Retinal pigment epithelial cell (primary cell): ENCODE data around the gene DCDC1.
A peak's percentile ranks its signal among the peaks of the same experiment; 100 is the strongest.

Experiments
- DNase-seq: peaks from one replicate; pipeline ENCODE4 v3.0.0-alpha.2; 2010; ENCODE audit warnings: low read depth
- H3K4me3 ChIP-seq: 2 replicates; pipeline ENCODE4 v1.5.1; 2011; ENCODE audit warnings: mild to moderate bottlenecking, low read length, control low read depth, moderate library complexity
- TF ChIP-seq, protein P1 (sequence below): conservative IDR thresholded peaks from 2 replicates; pipeline ENCODE4 v1.5.1; 2011; ENCODE audit warnings: low read depth, low read length, control low read depth, inconsistent platforms

DCDC1 gene

DNA sequence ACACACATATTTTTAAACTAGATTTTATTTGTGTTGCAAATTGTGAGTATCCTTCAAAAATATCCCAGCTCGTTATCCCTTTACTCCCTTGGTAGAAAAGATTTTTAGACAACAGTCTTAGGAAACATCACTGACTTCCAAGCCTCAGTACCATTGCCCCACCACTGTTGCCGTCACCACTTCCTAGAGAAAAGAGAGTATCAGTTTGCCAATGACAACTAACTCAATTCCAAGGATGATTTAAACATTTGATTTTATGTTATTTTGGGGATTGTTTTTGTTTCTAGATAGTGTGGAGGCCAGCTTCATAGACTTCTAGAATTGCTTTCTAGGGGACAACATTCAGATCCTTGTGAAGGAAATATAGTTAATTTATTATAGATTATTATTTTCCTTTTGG is 509.4 kb downstream of the DCDC1 start:
- TF ChIP-seq, protein P1, sequence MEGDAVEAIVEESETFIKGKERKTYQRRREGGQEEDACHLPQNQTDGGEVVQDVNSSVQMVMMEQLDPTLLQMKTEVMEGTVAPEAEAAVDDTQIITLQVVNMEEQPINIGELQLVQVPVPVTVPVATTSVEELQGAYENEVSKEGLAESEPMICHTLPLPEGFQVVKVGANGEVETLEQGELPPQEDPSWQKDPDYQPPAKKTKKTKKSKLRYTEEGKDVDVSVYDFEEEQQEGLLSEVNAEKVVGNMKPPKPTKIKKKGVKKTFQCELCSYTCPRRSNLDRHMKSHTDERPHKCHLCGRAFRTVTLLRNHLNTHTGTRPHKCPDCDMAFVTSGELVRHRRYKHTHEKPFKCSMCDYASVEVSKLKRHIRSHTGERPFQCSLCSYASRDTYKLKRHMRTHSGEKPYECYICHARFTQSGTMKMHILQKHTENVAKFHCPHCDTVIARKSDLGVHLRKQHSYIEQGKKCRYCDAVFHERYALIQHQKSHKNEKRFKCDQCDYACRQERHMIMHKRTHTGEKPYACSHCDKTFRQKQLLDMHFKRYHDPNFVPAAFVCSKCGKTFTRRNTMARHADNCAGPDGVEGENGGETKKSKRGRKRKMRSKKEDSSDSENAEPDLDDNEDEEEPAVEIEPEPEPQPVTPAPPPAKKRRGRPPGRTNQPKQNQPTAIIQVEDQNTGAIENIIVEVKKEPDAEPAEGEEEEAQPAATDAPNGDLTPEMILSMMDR, result no peak
- DNase-seq, result no peak
- H3K4me3 ChIP-seq, result no peak overlapping the region

DNA sequence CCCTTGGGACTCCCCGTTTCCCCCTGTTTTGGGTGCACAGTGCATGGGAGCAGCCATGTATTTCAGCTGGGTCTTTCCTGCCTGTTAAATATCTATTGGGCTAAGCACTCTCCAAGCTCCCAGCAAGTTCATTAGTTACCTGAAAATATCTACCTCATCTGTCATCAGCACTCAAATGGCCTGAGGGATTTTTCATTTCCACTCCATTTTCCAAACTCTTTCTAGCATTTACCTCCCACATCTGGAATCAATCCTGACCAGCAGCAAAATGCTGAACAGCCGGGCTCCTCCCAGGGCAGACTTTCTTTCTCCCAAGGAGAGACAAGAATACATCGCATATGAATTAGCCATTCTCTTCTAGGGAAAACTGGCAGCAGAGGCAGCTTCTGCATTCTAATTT is 509.9 kb downstream of the DCDC1 start:
- TF ChIP-seq, protein P1, result no peak
- H3K4me3 ChIP-seq, result no peak overlapping the region
- no peak for DNase-seq

DNA sequence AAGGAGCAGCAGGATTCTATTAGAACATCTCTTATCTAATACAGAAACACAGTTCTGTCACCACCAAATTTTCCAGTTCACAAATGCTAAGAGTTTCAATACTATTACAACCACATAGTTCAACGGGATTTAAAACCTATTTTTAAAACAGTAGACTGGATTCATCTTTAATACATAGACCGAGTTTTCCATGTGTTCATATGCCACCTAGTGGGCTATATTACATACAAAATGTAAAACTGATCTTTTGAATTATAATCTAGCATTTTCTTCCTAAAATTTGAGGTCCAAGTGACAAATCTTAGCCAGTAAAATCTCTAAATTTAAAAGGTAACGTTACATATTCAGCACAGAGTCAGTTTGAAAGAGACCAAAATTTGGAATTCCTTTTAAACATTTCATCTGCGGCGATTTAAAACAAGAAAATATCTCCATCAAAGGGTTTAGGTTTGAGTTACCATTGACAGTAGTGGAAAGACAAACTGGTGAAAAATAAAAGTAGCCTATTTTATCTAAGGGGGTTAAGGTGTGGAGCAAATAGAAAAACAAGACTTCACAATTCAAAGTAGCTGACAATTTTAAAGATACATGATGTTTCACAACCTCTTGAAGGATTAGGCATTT is 514.0 kb downstream of the DCDC1 start:
- no peak overlapping the region for H3K4me3 ChIP-seq
- DNase-seq, result no peak
- TF ChIP-seq, protein P1, result peak; percentile 42

DNA sequence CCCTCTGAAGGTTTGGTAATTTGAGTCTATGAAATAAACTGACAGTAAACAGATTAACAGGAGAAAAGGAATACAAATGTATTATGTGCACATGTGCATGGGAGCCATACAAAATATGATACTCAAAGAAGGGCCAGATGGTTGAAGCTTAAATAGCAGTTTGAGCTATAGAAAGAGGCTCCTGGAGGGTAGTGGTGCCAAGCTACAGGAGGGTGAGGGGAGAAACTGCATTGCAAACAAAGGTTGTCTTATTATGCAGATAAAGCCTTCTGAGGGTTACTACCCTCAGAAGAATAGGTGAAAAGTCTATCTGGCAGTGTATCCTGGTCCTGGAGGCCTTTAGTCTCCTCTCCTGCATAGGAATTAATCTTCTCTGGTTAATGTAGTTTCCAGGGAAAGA is 516.1 kb downstream of the DCDC1 start:
- TF ChIP-seq, protein P1, result no peak
- no peak overlapping the region for H3K4me3 ChIP-seq
- DNase-seq, result no peak

DNA sequence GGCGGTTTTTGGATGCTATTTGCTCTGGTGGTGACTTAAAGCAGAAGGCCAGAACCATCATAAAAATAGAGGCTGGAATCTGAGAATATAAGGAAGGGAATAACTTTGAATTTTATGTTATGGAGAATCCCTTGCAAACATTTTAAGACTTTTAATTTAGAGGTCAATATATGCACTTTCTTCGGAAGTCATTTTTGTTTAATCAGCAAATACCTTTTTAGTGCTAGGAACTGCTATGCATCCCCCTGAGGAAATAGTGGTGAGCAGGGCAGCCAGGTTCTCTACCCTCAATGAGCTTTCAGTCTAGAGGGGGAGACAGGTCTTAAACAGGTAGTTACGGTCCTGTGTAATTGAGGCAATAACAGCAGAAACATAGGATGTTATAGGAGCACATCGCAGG is 516.9 kb downstream of the DCDC1 start:
- DNase-seq, result no peak
- no peak overlapping the region for H3K4me3 ChIP-seq
- TF ChIP-seq, protein P1, result no peak

DNA sequence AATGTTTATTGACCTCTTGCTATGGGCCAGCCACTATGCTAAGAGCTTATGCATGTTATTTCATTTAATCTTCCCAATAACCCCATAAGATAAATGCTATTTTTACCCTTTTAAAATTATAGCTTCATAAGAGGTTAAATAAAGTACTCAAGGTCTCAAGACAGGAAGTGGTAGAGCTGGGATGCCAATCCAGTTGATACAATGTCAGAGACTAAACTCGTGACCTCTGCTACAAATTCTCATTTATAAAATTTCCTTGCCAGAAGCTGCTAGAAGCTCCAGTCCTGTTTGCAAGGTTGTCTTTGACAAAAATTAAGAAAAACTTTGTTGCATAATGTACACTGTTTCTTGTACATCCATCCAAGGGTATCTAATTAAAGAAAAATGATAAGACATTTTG is 517.4 kb downstream of the DCDC1 start:
- H3K4me3 ChIP-seq, result no peak overlapping the region
- DNase-seq, result no peak
- TF ChIP-seq, protein P1, result no peak

DNA sequence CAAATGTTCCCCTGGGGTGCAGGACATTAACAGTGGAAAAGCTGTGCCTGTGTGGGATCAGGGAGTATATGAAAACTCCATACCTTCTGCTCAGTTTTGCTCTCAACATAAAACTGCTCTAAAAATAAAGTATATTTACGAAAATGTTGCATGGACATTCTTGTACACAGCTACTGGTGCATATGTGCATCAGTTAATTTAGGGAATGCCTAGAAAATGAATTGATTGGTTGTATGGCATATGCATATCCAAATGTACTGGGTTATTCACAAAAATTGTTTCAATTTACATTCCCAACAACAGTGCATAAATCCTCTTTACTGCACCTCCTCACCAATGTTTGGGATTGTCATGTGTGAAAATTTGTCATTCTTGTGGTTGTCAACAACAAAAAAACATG is 532.3 kb downstream of the DCDC1 start:
- no peak for DNase-seq
- H3K4me3 ChIP-seq, result no peak overlapping the region
- TF ChIP-seq, protein P1, result no peak
